Skeletal muscle satellite cell (primary cell): ENCODE data around the gene ACAN. TPM values are rescaled to one million over a fixed set of nuclear protein-coding genes. Genes with fewer than 3 reads are reported as not detected.
A peak's percentile ranks its signal among the peaks of the same experiment; 100 is the strongest.

Source experiments
- H3K27me3 ChIP-seq: 2 replicates; pipeline ENCODE4 v1.7.0; 2013; ENCODE audit warnings: low read length; ENCODE audit not compliant: control insufficient read depth, insufficient read depth
- H3K36me3 ChIP-seq: 2 replicates; pipeline ENCODE4 v1.7.0; 2013; ENCODE audit warnings: mild to moderate bottlenecking, control low read depth, low read length; ENCODE audit not compliant: insufficient read depth
- H3K4me1 ChIP-seq: 2 replicates; pipeline ENCODE4 v1.7.0; 2013; ENCODE audit warnings: low read length; ENCODE audit not compliant: control insufficient read depth, insufficient read depth
- H3K4me2 ChIP-seq: 2 replicates; pipeline ENCODE4 v1.7.0; 2013; ENCODE audit warnings: mild to moderate bottlenecking, low read length
- H3K4me3 ChIP-seq: 2 replicates; pipeline ENCODE4 v1.7.0; 2013; ENCODE audit warnings: low read length
- H3K9ac ChIP-seq: 2 replicates; pipeline ENCODE4 v1.7.0; 2013; ENCODE audit warnings: mild to moderate bottlenecking, low read depth, low read length, moderate library complexity
- H3K9me3 ChIP-seq: replicated peaks from 2 replicates; pipeline ENCODE4 v1.7.0; 2013; ENCODE audit warnings: mild to moderate bottlenecking, control low read depth, low read length
- total RNA-seq: library from RNA; depleted of rRNA; stranded (reverse); fragments of >200 nt; gene quantifications from 2 replicates; pipeline ENCODE4 v1.2.3, GENCODE V29; 2012; rRNA removed

ACAN gene
- under 0.01 and 0.22 TPM in 2 replicates for total RNA-seq

- Histone ChIP-seq H3K27me3 (peaks cover 34% of the 10 kb centered on the region), H3K9me3 (no peaks in the 10 kb centered on the region), H3K4me1 (peaks cover 21% of the 10 kb centered on the region), H3K36me3 (no peaks in the 10 kb centered on the region), H3K4me3 (peak within 1 kb of the TSS; percentile 71), H3K4me2 (peak within 1 kb of the TSS; percentile 81), H3K9ac (peak within 1 kb of the TSS; percentile 72)
These were observed at the start of gene ACAN for GRCh38 chr15:88803241-88803919. Gene ACAN (plus strand): TSS chr15:88803436. CDS start chr15:88836207, 32,771 bp downstream.

DNA sequence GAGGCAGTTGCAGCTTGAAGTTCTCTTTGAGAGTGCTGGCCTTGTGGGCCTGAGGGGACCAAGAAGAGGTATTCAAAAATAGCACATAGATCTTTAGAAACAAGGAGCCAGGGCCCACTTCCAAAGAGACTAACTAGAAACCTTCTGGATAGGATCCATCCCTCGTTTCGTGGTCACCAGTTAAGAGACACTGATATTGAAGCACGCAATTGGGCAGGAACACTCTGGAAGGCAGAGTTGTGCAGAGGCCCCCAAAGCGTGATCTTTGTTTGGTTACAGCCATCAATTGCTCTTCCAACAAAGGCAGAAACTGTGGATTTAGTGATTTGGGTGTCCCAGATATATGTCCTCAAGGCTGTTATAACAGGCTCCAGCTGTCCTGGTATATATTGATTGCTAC lies 46.7 kb upstream of the ACAN start:
- H3K36me3 ChIP-seq: no peaks in the 10 kb centered on the region
- no peak overlapping the region for H3K4me3 ChIP-seq
- peaks cover 13% of the 10 kb centered on the region for H3K27me3 ChIP-seq
- H3K9ac ChIP-seq: no peak overlapping the region
- H3K9me3 ChIP-seq: no peaks in the 10 kb centered on the region
- H3K4me1 ChIP-seq: no peaks in the 10 kb centered on the region
- no peak overlapping the region for H3K4me2 ChIP-seq

- no peaks in the 10 kb centered on the region for H3K4me1 ChIP-seq
These were observed 46.3 kb upstream of the ACAN start for GRCh38 chr15:88756921-88757320.

GRCh38 chr15:88759872-88760271 lies 43.4 kb upstream of the ACAN start:
- Histone ChIP-seq H3K4me1 (no peaks in the 10 kb centered on the region), H3K36me3 (no peaks in the 10 kb centered on the region), H3K9ac (no peak overlapping the region), H3K4me2 (no peak overlapping the region), H3K27me3 (peaks cover 16% of the 10 kb centered on the region), H3K9me3 (no peaks in the 10 kb centered on the region), H3K4me3 (no peak overlapping the region)

More at GRCh38 chr15:88756921-88757320, 46.3 kb upstream of the ACAN start:
- peaks cover 13% of the 10 kb centered on the region for H3K27me3 ChIP-seq
- no peak overlapping the region for H3K4me2 ChIP-seq
- H3K36me3 ChIP-seq: no peaks in the 10 kb centered on the region
- no peaks in the 10 kb centered on the region for H3K9me3 ChIP-seq
- no peak overlapping the region for H3K4me3 ChIP-seq
- H3K9ac ChIP-seq: no peak overlapping the region

- Histone ChIP-seq H3K4me3 (no peak overlapping the region), H3K36me3 (no peaks in the 10 kb centered on the region), H3K4me2 (no peak overlapping the region), H3K9ac (no peak overlapping the region), H3K4me1 (peaks cover 2% of the 10 kb centered on the region), H3K27me3 (peaks cover 12% of the 10 kb centered on the region), H3K9me3 (no peaks in the 10 kb centered on the region)
These were observed 38.8 kb upstream of the ACAN start for GRCh38 chr15:88764448-88764847.

DNA sequence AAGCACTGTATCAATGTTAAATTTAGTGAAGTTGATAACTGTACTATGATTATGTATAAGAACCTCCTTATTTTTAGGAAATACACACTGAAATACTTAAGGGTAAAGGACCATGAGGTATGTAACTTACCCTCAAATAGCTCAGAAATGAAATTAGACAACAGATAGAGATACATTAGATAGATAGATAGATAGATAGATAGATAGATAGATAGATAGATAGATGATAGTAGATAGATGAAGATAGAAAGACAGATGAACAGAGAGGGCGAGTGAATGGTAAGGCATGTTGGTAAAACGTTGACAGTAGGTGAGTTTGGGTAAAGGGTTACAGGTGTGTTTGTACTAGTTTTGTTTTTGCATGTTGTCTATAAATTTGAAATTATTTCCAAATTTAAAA lies 38.0 kb upstream of the ACAN start:
- Histone ChIP-seq H3K4me3 (no peak overlapping the region), H3K4me1 (peaks cover 9% of the 10 kb centered on the region), H3K9me3 (no peaks in the 10 kb centered on the region), H3K4me2 (no peak overlapping the region), H3K9ac (no peak overlapping the region), H3K36me3 (no peaks in the 10 kb centered on the region), H3K27me3 (peaks cover 8% of the 10 kb centered on the region)

GRCh38 chr15:88769161-88769971 lies 33.9 kb upstream of the ACAN start:
- H3K27me3 ChIP-seq: peaks cover 6% of the 10 kb centered on the region
- H3K4me2 ChIP-seq: peak overlapping the region; percentile 84

DNA sequence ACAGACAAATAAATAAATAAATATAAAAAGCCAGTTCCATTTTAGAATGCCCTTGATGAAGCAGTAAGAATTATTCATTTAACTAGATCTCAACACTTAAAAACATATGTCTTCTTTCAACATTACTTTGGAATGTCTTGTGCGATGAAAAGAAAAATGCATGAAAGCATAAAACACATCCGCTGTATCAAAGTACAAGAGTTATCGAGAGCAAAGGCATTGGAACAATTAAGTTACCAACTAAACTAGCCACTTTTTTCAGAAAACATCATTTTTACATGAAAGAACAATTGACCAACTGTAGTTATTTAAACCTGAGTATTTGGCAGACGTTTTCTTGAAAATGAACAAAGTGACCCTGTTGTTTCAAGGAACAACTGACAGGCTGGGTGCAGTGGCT lies 27.5 kb upstream of the ACAN start:
- H3K27me3 ChIP-seq: no peaks in the 10 kb centered on the region
- H3K4me1 ChIP-seq: no peaks in the 10 kb centered on the region
- no peak overlapping the region for H3K9ac ChIP-seq
- no peak overlapping the region for H3K4me3 ChIP-seq
- no peaks in the 10 kb centered on the region for H3K36me3 ChIP-seq
- no peak overlapping the region for H3K4me2 ChIP-seq
- peaks cover 3% of the 10 kb centered on the region for H3K9me3 ChIP-seq

More at GRCh38 chr15:88769161-88769971, 33.9 kb upstream of the ACAN start:
- Histone ChIP-seq H3K9ac (peak overlapping the region; percentile 63), H3K4me3 (peak overlapping the region; percentile 65), H3K9me3 (no peaks in the 10 kb centered on the region), H3K4me1 (peaks cover 9% of the 10 kb centered on the region), H3K36me3 (no peaks in the 10 kb centered on the region)

- no peak overlapping the region for H3K4me2 ChIP-seq
- peaks cover 3% of the 10 kb centered on the region for H3K9me3 ChIP-seq
- H3K4me3 ChIP-seq: no peak overlapping the region
- no peaks in the 10 kb centered on the region for H3K27me3 ChIP-seq
- no peaks in the 10 kb centered on the region for H3K36me3 ChIP-seq
- H3K4me1 ChIP-seq: no peaks in the 10 kb centered on the region
- no peak overlapping the region for H3K9ac ChIP-seq
These were observed 26.6 kb upstream of the ACAN start for GRCh38 chr15:88776646-88777045.

DNA sequence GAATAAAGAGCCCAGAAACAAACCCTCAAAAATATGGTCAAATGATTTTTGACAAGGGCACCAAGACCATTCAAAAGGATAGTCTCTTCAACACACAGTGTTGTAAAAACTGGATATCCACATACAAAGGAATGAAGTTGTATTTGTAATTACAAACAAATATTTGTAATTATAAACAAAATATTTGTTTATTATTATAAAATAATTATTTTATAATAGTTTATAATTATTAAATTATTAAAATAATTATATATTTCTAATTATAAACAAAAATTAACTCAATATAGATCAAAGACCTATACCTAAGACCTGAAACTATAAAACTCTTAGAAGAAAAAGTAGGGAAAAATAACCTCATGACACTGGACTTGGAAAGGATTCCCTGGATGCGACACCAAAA lies 23.3 kb upstream of the ACAN start:
- Histone ChIP-seq H3K4me3 (no peak overlapping the region), H3K9me3 (peaks cover 3% of the 10 kb centered on the region), H3K4me1 (no peaks in the 10 kb centered on the region), H3K9ac (no peak overlapping the region), H3K36me3 (no peaks in the 10 kb centered on the region), H3K27me3 (peaks cover 9% of the 10 kb centered on the region), H3K4me2 (no peak overlapping the region)

DNA sequence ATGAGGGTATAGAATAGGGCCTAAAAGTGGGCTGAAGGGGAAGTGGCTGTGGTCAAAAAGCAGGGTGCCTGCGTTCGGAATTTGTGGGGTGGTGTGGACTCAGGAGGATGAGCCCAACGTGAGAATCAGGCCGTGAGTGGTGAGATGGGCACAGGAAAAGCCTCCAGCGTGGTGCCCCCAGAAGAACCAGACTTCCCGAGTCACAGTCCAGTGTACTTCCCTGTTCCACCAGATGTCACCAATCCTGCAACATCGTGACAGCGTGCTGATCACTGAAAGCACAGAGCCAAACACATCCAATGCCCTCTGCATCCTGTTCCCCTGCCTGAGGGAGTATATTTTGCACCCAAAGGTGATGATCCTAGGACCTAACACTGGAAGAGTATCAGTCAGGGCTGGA lies 20.8 kb upstream of the ACAN start:
- no peak overlapping the region for H3K4me2 ChIP-seq

More for the DNA sequence above, 20.8 kb upstream of the ACAN start:
- Histone ChIP-seq H3K9me3 (no peaks in the 10 kb centered on the region), H3K36me3 (no peaks in the 10 kb centered on the region), H3K9ac (no peak overlapping the region), H3K4me3 (no peak overlapping the region), H3K27me3 (peaks cover 9% of the 10 kb centered on the region), H3K4me1 (no peaks in the 10 kb centered on the region)
